Ascending aorta (tissue), 2 donors: Measurements from ENCODE around the gene ALKAL2. TPM values are rescaled to one million over a fixed set of nuclear protein-coding genes. Genes with fewer than 3 reads are reported as not detected.

Experiments
- DNase-seq, 2 donors: peaks; one replicate each; pipeline ENCODE4 v3.0.0-alpha.2; 2019; ENCODE audit warnings: low spot score in 2 of 2
- H3K27ac ChIP-seq, 2 donors: fragments of 200-600 bp; sonication (generic); one replicate each; pipeline ENCODE4 v1.5.1; 2016 to 2017; ENCODE audit warnings: mild to moderate bottlenecking in 1 of 2
- H3K27me3 ChIP-seq: fragments of 200-600 bp; sonication (generic); one replicate; pipeline ENCODE4 v1.5.1; 2017
- H3K36me3 ChIP-seq, 2 donors: fragments of 200-600 bp; sonication (generic); one replicate each; pipeline ENCODE4 v1.5.1; 2016
- H3K4me1 ChIP-seq, 2 donors: fragments of 200-600 bp; sonication (generic); one replicate each; pipeline ENCODE4 v1.5.1; 2016 to 2017; ENCODE audit warnings: mild to moderate bottlenecking in 1 of 2
- H3K4me3 ChIP-seq, 2 donors: fragments of 200-600 bp; sonication (generic); one replicate each; pipeline ENCODE4 v1.5.1; 2016 to 2017; ENCODE audit warnings: mild to moderate bottlenecking in 1 of 2
- H3K9me3 ChIP-seq, 2 donors: fragments of 200-600 bp; sonication (generic); one replicate each; pipeline ENCODE4 v1.5.1; 2016
- intact Hi-C: fragments of 100-400 bp; cut with DNase I; formaldehyde crosslinking; loops from one replicate; pipeline ENCODE4 v1.15.1; 2023
- total RNA-seq: library from RNA; depleted of rRNA; stranded (reverse); fragments of >200 nt; gene quantifications from one replicate; pipeline ENCODE4 v1.1.0, GENCODE V29; 2016
- TF ChIP-seq, protein P1 (sequence below), 3 experiments: fragments of 200-600 bp in 2 of 3; fragments of 450-650 bp in 1 of 3; sonication (generic) in 2 of 3; IDR thresholded peaks; one replicate each; pipeline ENCODE4 v1.5.1; 2016 to 2019; ENCODE audit warnings: antibody characterized with exemption in 3 of 3, mild to moderate bottlenecking in 1 of 3, moderate library complexity in 1 of 3

Gene ALKAL2
- total RNA-seq, 1 donor from 2014 or later: 26.7 TPM

DNA sequence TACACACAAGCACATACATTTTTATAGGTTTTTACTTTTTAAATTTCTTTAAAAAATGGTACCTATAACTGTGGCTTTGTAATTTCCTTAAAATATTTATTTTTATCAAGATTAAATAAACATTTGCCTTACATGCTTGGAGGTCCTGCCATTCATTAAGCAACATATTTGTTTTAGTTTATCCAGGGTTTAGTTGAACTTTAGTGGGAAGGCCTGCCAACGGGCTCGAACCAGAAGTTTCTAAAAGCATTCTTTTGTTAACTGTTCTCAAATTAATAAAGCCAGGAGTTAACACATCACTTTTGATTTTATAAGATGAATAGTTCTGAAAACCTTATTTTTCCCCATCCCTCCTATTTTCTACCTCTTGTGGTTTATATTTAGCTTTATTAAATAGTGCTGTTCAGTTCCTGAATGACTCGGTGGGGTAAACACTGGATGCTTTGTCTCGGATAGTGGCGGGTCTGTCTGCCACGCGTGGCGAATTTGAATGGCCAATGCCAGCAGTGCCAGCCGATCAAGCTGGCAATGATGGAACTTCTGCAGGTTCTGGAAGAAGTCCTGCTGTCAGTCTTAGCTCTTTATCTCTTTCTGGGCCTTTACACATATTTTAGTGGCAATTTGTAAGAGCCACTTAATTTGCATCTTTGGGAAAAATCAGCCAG, 56.2 kb downstream of the ALKAL2 start:
- H3K36me3 ChIP-seq: peaks cover 9 to 30% of the 10 kb centered on the region in 2 donors
- no peaks in the 10 kb centered on the region for H3K27me3 ChIP-seq
- intact Hi-C loops: no loop called here
- no peak for DNase-seq
- no peaks in the 10 kb centered on the region for H3K4me1 ChIP-seq
- no peak overlapping the region for H3K27ac ChIP-seq
- TF ChIP-seq, protein P1, sequence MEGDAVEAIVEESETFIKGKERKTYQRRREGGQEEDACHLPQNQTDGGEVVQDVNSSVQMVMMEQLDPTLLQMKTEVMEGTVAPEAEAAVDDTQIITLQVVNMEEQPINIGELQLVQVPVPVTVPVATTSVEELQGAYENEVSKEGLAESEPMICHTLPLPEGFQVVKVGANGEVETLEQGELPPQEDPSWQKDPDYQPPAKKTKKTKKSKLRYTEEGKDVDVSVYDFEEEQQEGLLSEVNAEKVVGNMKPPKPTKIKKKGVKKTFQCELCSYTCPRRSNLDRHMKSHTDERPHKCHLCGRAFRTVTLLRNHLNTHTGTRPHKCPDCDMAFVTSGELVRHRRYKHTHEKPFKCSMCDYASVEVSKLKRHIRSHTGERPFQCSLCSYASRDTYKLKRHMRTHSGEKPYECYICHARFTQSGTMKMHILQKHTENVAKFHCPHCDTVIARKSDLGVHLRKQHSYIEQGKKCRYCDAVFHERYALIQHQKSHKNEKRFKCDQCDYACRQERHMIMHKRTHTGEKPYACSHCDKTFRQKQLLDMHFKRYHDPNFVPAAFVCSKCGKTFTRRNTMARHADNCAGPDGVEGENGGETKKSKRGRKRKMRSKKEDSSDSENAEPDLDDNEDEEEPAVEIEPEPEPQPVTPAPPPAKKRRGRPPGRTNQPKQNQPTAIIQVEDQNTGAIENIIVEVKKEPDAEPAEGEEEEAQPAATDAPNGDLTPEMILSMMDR (IDR thresholded peaks at IDR 0.05): no peak
- no peak overlapping the region for H3K4me3 ChIP-seq
- no peaks in the 10 kb centered on the region for H3K9me3 ChIP-seq

Other genes starting within 250 kb of the ALKAL2 start
- gene FAM110C, start 241.6 kb downstream of the ALKAL2 start, total RNA-seq: 0.43 TPM
- 3.0 TPM for gene SH3YL1, start 24.1 kb downstream of the ALKAL2 start, total RNA-seq
- gene ACP1, start 23.1 kb downstream of the ALKAL2 start, total RNA-seq: 30.8 TPM